Breast epithelium (tissue), 3 donors: ENCODE results near the gene NID2.

ENCODE experiments used
- CTCF ChIP-seq, 3 donors: fragments of 450-650 bp; IDR thresholded peaks; one replicate each; pipeline ENCODE4 v1.5.1; 2016 to 2017; ENCODE audit warnings: antibody characterized with exemption in 3 of 3, mild to moderate bottlenecking in 3 of 3, moderate library complexity in 3 of 3
- POLR2A ChIP-seq: fragments of 450-650 bp; IDR thresholded peaks from one replicate; pipeline ENCODE4 v1.6.1; 2016; ENCODE audit warnings: antibody characterized with exemption, mild to moderate bottlenecking, moderate library complexity
- POLR2AphosphoS5 ChIP-seq, 3 donors: sonication (generic); formaldehyde crosslinking; IDR thresholded peaks; one replicate each; pipeline ENCODE4 v1.6.1; 2017; ENCODE audit warnings: antibody characterized with exemption in 3 of 3

GRCh38 chr14:52063052-52063462, 5.8 kb downstream of the NID2 start:
- TF ChIP-seq CTCF (IDR thresholded peaks at IDR 0.05) = no peak
- TF ChIP-seq POLR2A = no peak
- TF ChIP-seq POLR2AphosphoS5 (IDR thresholded peaks at IDR 0.05) = no peak
